PC-3 (cell line): Measurements from ENCODE around the gene KRT85. TPM values are rescaled to one million over a fixed set of nuclear protein-coding genes. Genes with fewer than 3 reads are reported as not detected.

Source experiments
- ATAC-seq: fragments of 200-7000 bp; cut with Tn5 transposase; 2 replicates; pipeline ENCODE4 v1.9.1; 2020; ENCODE audit warnings: mild to moderate bottlenecking, moderate library complexity
- BruUV-seq: library from RNA; stranded (reverse); fragments of 400-500 nt; replicated peaks from 2 replicates; lab custom pipeline; 2021; lab: Mats Ljungman, UMichigan
- CTCF ChIA-PET: fragments of 300-600 bp; sonication (Branson Sonifier 250); formaldehyde crosslinking; loops from one replicate; lab custom pipeline; 2022; ENCODE audit warnings: antibody characterized with exemption; lab: Charles Lee
- POLR2A ChIA-PET: fragments of 300-600 bp; sonication (Branson Sonifier 250); formaldehyde crosslinking; loops from one replicate; lab custom pipeline; 2022; ENCODE audit warnings: antibody characterized with exemption; ENCODE audit not compliant: unreplicated experiment; lab: Charles Lee
- DNase-seq: peaks from one replicate; pipeline ENCODE4 v3.0.0-alpha.2; 2015
- H2AFZ ChIP-seq: fragments of 300-600 bp; sonication (generic); 2 replicates; pipeline ENCODE4 v1.6.0; 2016; ENCODE audit warnings: antibody characterized with exemption, low read length
- H3F3A ChIP-seq: fragments of 300-600 bp; sonication (generic); one replicate; pipeline ENCODE4 v1.6.0; 2017; ENCODE audit warnings: antibody characterized with exemption, low read length, control low read depth, mild to moderate bottlenecking; ENCODE audit not compliant: unreplicated experiment
- H3K27ac ChIP-seq: fragments of 300-600 bp; sonication (generic); 2 replicates; pipeline ENCODE4 v1.5.1; 2016; ENCODE audit warnings: mild to moderate bottlenecking, low read length
- H3K27me3 ChIP-seq: fragments of 300-600 bp; sonication (generic); 2 replicates; pipeline ENCODE4 v1.6.1; 2016; ENCODE audit warnings: low read length, mixed read lengths
- H3K36me3 ChIP-seq: fragments of 300-600 bp; sonication (generic); 2 replicates; pipeline ENCODE4 v1.6.1; 2016; ENCODE audit warnings: low read depth, mixed run types, low read length, mixed read lengths
- H3K4me1 ChIP-seq: fragments of 300-600 bp; sonication (generic); 2 replicates; pipeline ENCODE4 v1.5.1; 2016; ENCODE audit warnings: low read length; ENCODE audit not compliant: insufficient read depth
- H3K4me2 ChIP-seq: fragments of 300-600 bp; sonication (generic); 2 replicates; pipeline ENCODE4 v1.6.0; 2016; ENCODE audit warnings: low read length
- H3K4me3 ChIP-seq: fragments of 300-600 bp; sonication (generic); 2 replicates; pipeline ENCODE4 v1.5.1; 2016; ENCODE audit warnings: mild to moderate bottlenecking, low read length, mixed read lengths
- H3K79me2 ChIP-seq: fragments of 300-600 bp; sonication (generic); 2 replicates; pipeline ENCODE4 v1.6.1; 2017; ENCODE audit warnings: low read length, mixed read lengths
- H3K9ac ChIP-seq: fragments of 300-600 bp; sonication (generic); 2 replicates; pipeline ENCODE4 v1.6.0; 2016; ENCODE audit warnings: mild to moderate bottlenecking, low read length
- H3K9me2 ChIP-seq: fragments of 300-600 bp; sonication (generic); replicated peaks from 2 replicates; pipeline ENCODE4 v1.6.1; 2016; ENCODE audit warnings: mixed run types, low read length, mixed read lengths
- H3K9me3 ChIP-seq: fragments of 300-600 bp; sonication (generic); 2 replicates; pipeline ENCODE4 v1.6.1; 2016; ENCODE audit warnings: low read length, mixed read lengths
- H4K20me1 ChIP-seq: fragments of 300-600 bp; sonication (generic); 2 replicates; pipeline ENCODE4 v1.6.1; 2016; ENCODE audit warnings: low read length, mixed read lengths
- EZH2 ChIP-seq: fragments of 300-600 bp; sonication (generic); IDR thresholded peaks from one replicate; pipeline ENCODE4 v1.6.1; 2017; ENCODE audit warnings: antibody characterized with exemption, mild to moderate bottlenecking, low read length; ENCODE audit not compliant: unreplicated experiment
- EZH2phosphoT487 ChIP-seq: fragments of 300-600 bp; sonication (generic); IDR thresholded peaks from 2 replicates; pipeline ENCODE4 v1.6.1; 2018; ENCODE audit warnings: mild to moderate bottlenecking, antibody characterized with exemption, low read length, borderline replicate concordance
- intact Hi-C: fragments of 100-400 bp; cut with micrococcal nuclease; formaldehyde crosslinking; loops from 2 replicates; pipeline ENCODE4 v1.9.0; 2023
- total RNA-seq: library from RNA; depleted of rRNA; stranded (reverse); fragments of >200 nt; gene quantifications from 2 replicates; pipeline ENCODE4 v1.2.3, GENCODE V29; 2014
- TF ChIP-seq, protein P1 (sequence below): fragments of 300-600 bp; sonication (generic); conservative IDR thresholded peaks from 2 replicates; pipeline ENCODE4 v1.5.1; 2017; ENCODE audit warnings: antibody characterized with exemption, low read depth, mild to moderate bottlenecking, low read length

KRT85 gene
- total RNA-seq, 1 experiment from 2014 or later: not detected

GRCh38 chr12:52341066-52341580 lies 26.2 kb downstream of the KRT85 start:
- H3K4me2 ChIP-seq: no peak overlapping the region
- no peaks in the 10 kb centered on the region for H3K9me2 ChIP-seq
- H3K36me3 ChIP-seq: no peaks in the 10 kb centered on the region
- BruUV-seq: no TSS peak
- DNase-seq (no peak), ATAC-seq (no peak)
- no peaks in the 10 kb centered on the region for H3K27me3 ChIP-seq
- H4K20me1 ChIP-seq: no peaks in the 10 kb centered on the region
- H3K4me1 ChIP-seq: peaks cover 20% of the 10 kb centered on the region
- H3F3A ChIP-seq: no peaks in the 10 kb centered on the region
- H3K9ac ChIP-seq: no peak overlapping the region
- CTCF ChIA-PET: no interaction called here
- TF ChIP-seq, protein P1, sequence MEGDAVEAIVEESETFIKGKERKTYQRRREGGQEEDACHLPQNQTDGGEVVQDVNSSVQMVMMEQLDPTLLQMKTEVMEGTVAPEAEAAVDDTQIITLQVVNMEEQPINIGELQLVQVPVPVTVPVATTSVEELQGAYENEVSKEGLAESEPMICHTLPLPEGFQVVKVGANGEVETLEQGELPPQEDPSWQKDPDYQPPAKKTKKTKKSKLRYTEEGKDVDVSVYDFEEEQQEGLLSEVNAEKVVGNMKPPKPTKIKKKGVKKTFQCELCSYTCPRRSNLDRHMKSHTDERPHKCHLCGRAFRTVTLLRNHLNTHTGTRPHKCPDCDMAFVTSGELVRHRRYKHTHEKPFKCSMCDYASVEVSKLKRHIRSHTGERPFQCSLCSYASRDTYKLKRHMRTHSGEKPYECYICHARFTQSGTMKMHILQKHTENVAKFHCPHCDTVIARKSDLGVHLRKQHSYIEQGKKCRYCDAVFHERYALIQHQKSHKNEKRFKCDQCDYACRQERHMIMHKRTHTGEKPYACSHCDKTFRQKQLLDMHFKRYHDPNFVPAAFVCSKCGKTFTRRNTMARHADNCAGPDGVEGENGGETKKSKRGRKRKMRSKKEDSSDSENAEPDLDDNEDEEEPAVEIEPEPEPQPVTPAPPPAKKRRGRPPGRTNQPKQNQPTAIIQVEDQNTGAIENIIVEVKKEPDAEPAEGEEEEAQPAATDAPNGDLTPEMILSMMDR: no peak
- TF ChIP-seq EZH2phosphoT487: no peak
- no peak for TF ChIP-seq EZH2
- no peaks in the 10 kb centered on the region for H3K9me3 ChIP-seq
- no peak overlapping the region for H3K27ac ChIP-seq
- no peak overlapping the region for H3K4me3 ChIP-seq
- H2AFZ ChIP-seq: no peak overlapping the region
- intact Hi-C loops: no loop called here
- H3K79me2 ChIP-seq: no peaks in the 10 kb centered on the region
- POLR2A ChIA-PET: no interaction called here

DNA sequence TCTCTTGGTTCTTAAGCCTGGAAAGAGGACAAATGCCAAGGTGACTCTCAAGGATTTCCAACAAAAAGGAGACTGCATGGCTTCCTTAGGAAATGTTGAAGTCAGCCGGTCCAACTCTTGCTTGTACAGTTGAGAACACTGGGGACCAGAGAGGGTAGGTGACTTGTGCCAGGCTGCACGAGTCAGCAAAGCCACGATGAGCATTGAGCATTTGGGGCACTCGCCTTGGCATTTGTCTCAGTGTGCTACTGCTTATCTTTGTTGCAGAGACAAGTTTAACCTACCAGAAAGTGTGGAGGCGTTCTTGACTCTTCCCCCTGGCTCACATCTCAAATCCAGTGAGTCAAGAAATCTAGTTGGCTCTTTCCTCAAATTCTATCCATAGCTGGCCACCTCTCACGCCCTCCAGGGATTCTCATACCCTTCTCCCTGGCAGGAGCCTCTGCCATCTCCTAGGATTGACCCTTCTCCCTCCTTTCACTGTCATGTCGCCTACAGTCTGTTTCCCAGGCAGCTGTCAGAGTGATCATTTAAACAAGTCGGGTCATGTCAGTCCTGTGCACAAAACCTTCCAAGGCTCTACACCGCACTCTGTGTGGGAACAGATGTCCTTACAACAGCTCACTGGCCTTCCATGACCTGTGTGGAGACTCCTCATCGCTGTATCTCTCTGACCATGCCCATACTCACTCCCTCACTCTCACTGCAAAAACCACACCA lies 28.9 kb downstream of the KRT85 start:
- Histone ChIP-seq H3K9me3 (no peaks in the 10 kb centered on the region), H3K9ac (no peak overlapping the region), H2AFZ (no peak overlapping the region), H3K27me3 (no peaks in the 10 kb centered on the region), H3F3A (no peaks in the 10 kb centered on the region), H4K20me1 (no peaks in the 10 kb centered on the region), H3K4me3 (no peak overlapping the region), H3K4me2 (no peak overlapping the region), H3K36me3 (no peaks in the 10 kb centered on the region), H3K4me1 (no peaks in the 10 kb centered on the region), H3K27ac (no peak overlapping the region), H3K9me2 (no peaks in the 10 kb centered on the region), H3K79me2 (no peaks in the 10 kb centered on the region)
- ChIA-PET CTCF (no interaction called here), POLR2A (no interaction called here)
- intact Hi-C loops: no loop called here
- DNase-seq: no peak
- no peak for ATAC-seq
- BruUV-seq: no TSS peak
- no peak for TF ChIP-seq EZH2phosphoT487
- no peak for TF ChIP-seq EZH2
- TF ChIP-seq, protein P1: no peak

GRCh38 chr12:52337054-52337453 lies 30.2 kb downstream of the KRT85 start:
- no peaks in the 10 kb centered on the region for H4K20me1 ChIP-seq
- intact Hi-C loops: no loop called here
- no peak overlapping the region for H3K4me3 ChIP-seq
- H3K9me3 ChIP-seq: no peaks in the 10 kb centered on the region
- no peak overlapping the region for H3K27ac ChIP-seq
- H3K4me1 ChIP-seq: no peaks in the 10 kb centered on the region
- H3K9ac ChIP-seq: no peak overlapping the region
- ChIA-PET CTCF (no interaction called here), POLR2A (no interaction called here)
- no TSS peak for BruUV-seq
- no peaks in the 10 kb centered on the region for H3F3A ChIP-seq
- no peak overlapping the region for H3K4me2 ChIP-seq
- no peak for ATAC-seq
- no peaks in the 10 kb centered on the region for H3K79me2 ChIP-seq
- H3K27me3 ChIP-seq: no peaks in the 10 kb centered on the region
- H2AFZ ChIP-seq: no peak overlapping the region
- no peaks in the 10 kb centered on the region for H3K36me3 ChIP-seq
- TF ChIP-seq EZH2 (no peak), EZH2phosphoT487 (no peak)
- TF ChIP-seq, protein P1: no peak
- H3K9me2 ChIP-seq: no peaks in the 10 kb centered on the region
- DNase-seq: peak; percentile 16
